ENCODE data around the gene ZNF652. TPM values are rescaled to one million over a fixed set of nuclear protein-coding genes. Genes with fewer than 3 reads are reported as not detected.
"Not testable (repeated sequence)": the region's sequence is repeated elsewhere in the genome, so short reads cannot be mapped to it uniquely, and the experiment has no call there.

ZNF652 gene
- total RNA-seq, 1 donor from 2014 or later, result 26.8 TPM

GRCh38 chr17:49390548-49391324 is 28.7 kb upstream of the ZNF652 start:
- H3K4me3 Mint-ChIP-seq (ENCODE audit: unreplicated experiment), result no peak overlapping the region
- H3K4me1 Mint-ChIP-seq (ENCODE audit: low read depth, unreplicated experiment), result no peaks in the 10 kb centered on the region
- no peak overlapping the region for H3K27ac Mint-ChIP-seq (ENCODE audit: unreplicated experiment)
- Histone ChIP-seq H3K27me3 (ENCODE audit: insufficient read depth, low read length) (no peaks in the 10 kb centered on the region), H3K79me2 (ENCODE audit: insufficient read depth, low read length) (no peaks in the 10 kb centered on the region), H4K20me1 (ENCODE audit: insufficient read depth, low read length) (no peaks in the 10 kb centered on the region), H3K9me3 (ENCODE audit: insufficient read depth, low read depth, low read length) (no peaks in the 10 kb centered on the region), H2AFZ (ENCODE audit: low read depth, low read length) (peak overlapping the region; percentile 72), H3K4me3 (ENCODE audit: insufficient read depth, low read depth, low read length) (no peak overlapping the region), H3K9ac (ENCODE audit: low read length) (no peak overlapping the region), H3K27ac (ENCODE audit: low read depth, low read length) (no peak overlapping the region), H3K36me3 (ENCODE audit: insufficient read depth, low read length) (no peaks in the 10 kb centered on the region), H3K4me1 (ENCODE audit: insufficient read depth, low read length) (peaks cover 6% of the 10 kb centered on the region), H3K4me2 (ENCODE audit: low read length) (no peak overlapping the region)
- H3K36me3 Mint-ChIP-seq (ENCODE audit: low read depth, unreplicated experiment), result no peaks in the 10 kb centered on the region
- TF ChIP-seq CTCF (IDR thresholded peaks at IDR 0.05; ENCODE audit: insufficient read depth, low read depth, low read length) (no peak), EZH2 (IDR thresholded peaks at IDR 0.05; ENCODE audit: insufficient read depth, low read length) (no peak)
- H3K27me3 Mint-ChIP-seq (ENCODE audit: low read depth, unreplicated experiment), result peaks cover 9% of the 10 kb centered on the region
- no peaks in the 10 kb centered on the region for H3K9me3 Mint-ChIP-seq (ENCODE audit: unreplicated experiment)
- DNase-seq (ENCODE audit: low read depth) (no peak), FAIRE-seq (no peak)

- not testable (repeated sequence) for H3K36me3 Mint-ChIP-seq (ENCODE audit: low read depth, unreplicated experiment); H3K4me3 Mint-ChIP-seq (ENCODE audit: unreplicated experiment)
- DNase-seq (ENCODE audit: low read depth), result peak; percentile 62
Measured at GRCh38 chr17:49389514-49390347, 27.7 kb upstream of the ZNF652 start.

GRCh38 chr17:49388692-49389513 is 26.9 kb upstream of the ZNF652 start:
- Histone ChIP-seq H3K9me3 (ENCODE audit: insufficient read depth, low read depth, low read length) (no peaks in the 10 kb centered on the region), H3K4me3 (ENCODE audit: insufficient read depth, low read depth, low read length) (no peak overlapping the region), H3K4me1 (ENCODE audit: insufficient read depth, low read length) (peaks cover 6% of the 10 kb centered on the region), H3K9ac (ENCODE audit: low read length) (no peak overlapping the region), H3K79me2 (ENCODE audit: insufficient read depth, low read length) (no peaks in the 10 kb centered on the region), H2AFZ (ENCODE audit: low read depth, low read length) (no peak overlapping the region), H3K27me3 (ENCODE audit: insufficient read depth, low read length) (peaks cover 2% of the 10 kb centered on the region), H3K4me2 (ENCODE audit: low read length) (no peak overlapping the region), H4K20me1 (ENCODE audit: insufficient read depth, low read length) (no peaks in the 10 kb centered on the region), H3K27ac (ENCODE audit: low read depth, low read length) (no peak overlapping the region), H3K36me3 (ENCODE audit: insufficient read depth, low read length) (no peaks in the 10 kb centered on the region)
- Mint-ChIP-seq H3K4me3 (ENCODE audit: unreplicated experiment) (no peak overlapping the region), H3K4me1 (ENCODE audit: low read depth, unreplicated experiment) (no peaks in the 10 kb centered on the region), H3K27me3 (ENCODE audit: low read depth, unreplicated experiment) (peaks cover 10% of the 10 kb centered on the region), H3K36me3 (ENCODE audit: low read depth, unreplicated experiment) (no peaks in the 10 kb centered on the region), H3K9me3 (ENCODE audit: unreplicated experiment) (no peaks in the 10 kb centered on the region), H3K27ac (ENCODE audit: unreplicated experiment) (no peak overlapping the region)
- peak; percentile 8 for DNase-seq (ENCODE audit: low read depth)
- no peak for TF ChIP-seq EZH2 (IDR thresholded peaks at IDR 0.05; ENCODE audit: insufficient read depth, low read length)
- no peak for FAIRE-seq

More at GRCh38 chr17:49389514-49390347, 27.7 kb upstream of the ZNF652 start:
- not testable (repeated sequence) for H4K20me1 ChIP-seq (ENCODE audit: insufficient read depth, low read length); H3K9me3 Mint-ChIP-seq (ENCODE audit: unreplicated experiment); H3K36me3 ChIP-seq (ENCODE audit: insufficient read depth, low read length); H3K4me1 Mint-ChIP-seq (ENCODE audit: low read depth, unreplicated experiment); H3K4me3 ChIP-seq (ENCODE audit: insufficient read depth, low read depth, low read length); H3K9me3 ChIP-seq (ENCODE audit: insufficient read depth, low read depth, low read length); H3K27me3 ChIP-seq (ENCODE audit: insufficient read depth, low read length); FAIRE-seq; H3K27ac ChIP-seq (ENCODE audit: low read depth, low read length); H3K27ac Mint-ChIP-seq (ENCODE audit: unreplicated experiment); H3K4me1 ChIP-seq (ENCODE audit: insufficient read depth, low read length); H3K9ac ChIP-seq (ENCODE audit: low read length); H3K27me3 Mint-ChIP-seq (ENCODE audit: low read depth, unreplicated experiment); H3K79me2 ChIP-seq (ENCODE audit: insufficient read depth, low read length)
- H2AFZ ChIP-seq (ENCODE audit: low read depth, low read length), result peak overlapping the region; percentile 72
- peak overlapping the region; percentile 29 for H3K4me2 ChIP-seq (ENCODE audit: low read length)

Data from astrocyte (in vitro differentiated cells and primary cell).